GM12874 (cell line): ENCODE results near the gene NUBPL.

Experiments used
- TF ChIP-seq, protein P1 (sequence below): IDR thresholded peaks from 2 replicates; pipeline ENCODE4 v1.5.1; 2011; ENCODE audit warnings: low read depth, mild to moderate bottlenecking, control low read depth, low read length, moderate library complexity; ENCODE audit not compliant: insufficient read depth

NUBPL gene

GRCh38 chr14:31802838-31803237, 241.6 kb downstream of the NUBPL start:
- TF ChIP-seq, protein P1, sequence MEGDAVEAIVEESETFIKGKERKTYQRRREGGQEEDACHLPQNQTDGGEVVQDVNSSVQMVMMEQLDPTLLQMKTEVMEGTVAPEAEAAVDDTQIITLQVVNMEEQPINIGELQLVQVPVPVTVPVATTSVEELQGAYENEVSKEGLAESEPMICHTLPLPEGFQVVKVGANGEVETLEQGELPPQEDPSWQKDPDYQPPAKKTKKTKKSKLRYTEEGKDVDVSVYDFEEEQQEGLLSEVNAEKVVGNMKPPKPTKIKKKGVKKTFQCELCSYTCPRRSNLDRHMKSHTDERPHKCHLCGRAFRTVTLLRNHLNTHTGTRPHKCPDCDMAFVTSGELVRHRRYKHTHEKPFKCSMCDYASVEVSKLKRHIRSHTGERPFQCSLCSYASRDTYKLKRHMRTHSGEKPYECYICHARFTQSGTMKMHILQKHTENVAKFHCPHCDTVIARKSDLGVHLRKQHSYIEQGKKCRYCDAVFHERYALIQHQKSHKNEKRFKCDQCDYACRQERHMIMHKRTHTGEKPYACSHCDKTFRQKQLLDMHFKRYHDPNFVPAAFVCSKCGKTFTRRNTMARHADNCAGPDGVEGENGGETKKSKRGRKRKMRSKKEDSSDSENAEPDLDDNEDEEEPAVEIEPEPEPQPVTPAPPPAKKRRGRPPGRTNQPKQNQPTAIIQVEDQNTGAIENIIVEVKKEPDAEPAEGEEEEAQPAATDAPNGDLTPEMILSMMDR: no peak

GRCh38 chr14:31806249-31806648, 245.0 kb downstream of the NUBPL start:
- TF ChIP-seq, protein P1: no peak

DNA sequence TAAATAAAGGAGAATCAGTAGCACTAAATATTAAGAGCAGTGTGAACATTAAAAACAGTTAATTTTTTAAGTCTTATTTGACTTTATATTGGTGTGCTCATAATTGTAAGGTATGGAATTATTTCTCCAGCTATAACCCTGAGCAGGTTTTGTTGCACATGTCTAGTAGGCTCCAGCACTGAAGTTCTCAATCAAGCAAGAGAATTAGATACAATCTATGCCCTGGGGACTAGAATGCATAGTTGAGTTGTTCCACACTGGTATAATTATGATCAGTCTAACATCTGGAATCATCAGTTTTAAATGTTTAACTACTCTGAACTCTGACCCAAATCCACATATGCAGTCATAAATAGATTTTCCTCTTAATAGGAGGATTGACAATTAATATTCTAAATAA, 258.1 kb downstream of the NUBPL start:
- TF ChIP-seq, protein P1: no peak

DNA sequence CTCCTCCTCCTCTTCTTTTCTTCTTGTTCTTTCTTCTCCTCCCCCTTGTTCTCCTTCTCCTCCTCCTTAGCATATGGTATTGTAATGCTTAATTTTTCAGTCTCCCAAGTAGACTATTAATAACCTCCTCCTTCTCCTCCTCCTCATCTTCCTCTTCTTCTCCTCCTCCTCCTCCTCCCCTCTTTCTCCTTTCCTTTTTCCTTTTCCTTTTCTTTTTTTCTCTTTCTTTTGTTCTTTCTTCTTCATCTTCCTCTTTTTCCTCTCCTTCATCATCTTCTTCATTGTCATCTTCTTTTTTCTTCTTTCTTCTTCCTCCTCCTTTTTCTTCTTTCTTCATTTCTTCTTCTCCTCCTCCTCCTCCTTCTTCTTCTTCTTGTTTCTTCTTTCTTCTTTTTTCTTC, 264.3 kb downstream of the NUBPL start:
- TF ChIP-seq, protein P1: no peak

DNA sequence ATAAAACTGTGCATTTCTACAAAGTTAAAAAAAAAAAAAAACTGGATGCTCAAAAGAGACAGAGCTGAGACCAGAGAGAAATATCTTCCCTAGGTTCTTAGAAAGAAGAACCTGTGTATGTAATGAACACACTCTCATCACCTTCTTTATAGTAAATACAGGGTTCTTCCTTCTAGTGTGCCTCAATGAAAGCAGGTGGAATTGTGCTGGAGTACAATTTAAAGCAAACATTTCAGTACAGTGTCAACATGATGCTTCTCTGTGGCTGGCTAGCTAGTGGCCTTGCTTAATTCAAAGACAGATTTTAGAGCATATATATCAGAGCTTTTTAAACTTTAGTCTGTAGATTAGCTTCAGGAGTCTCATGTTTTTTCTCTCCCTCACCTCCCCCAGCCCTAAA, 266.1 kb downstream of the NUBPL start:
- TF ChIP-seq, protein P1: no peak

DNA sequence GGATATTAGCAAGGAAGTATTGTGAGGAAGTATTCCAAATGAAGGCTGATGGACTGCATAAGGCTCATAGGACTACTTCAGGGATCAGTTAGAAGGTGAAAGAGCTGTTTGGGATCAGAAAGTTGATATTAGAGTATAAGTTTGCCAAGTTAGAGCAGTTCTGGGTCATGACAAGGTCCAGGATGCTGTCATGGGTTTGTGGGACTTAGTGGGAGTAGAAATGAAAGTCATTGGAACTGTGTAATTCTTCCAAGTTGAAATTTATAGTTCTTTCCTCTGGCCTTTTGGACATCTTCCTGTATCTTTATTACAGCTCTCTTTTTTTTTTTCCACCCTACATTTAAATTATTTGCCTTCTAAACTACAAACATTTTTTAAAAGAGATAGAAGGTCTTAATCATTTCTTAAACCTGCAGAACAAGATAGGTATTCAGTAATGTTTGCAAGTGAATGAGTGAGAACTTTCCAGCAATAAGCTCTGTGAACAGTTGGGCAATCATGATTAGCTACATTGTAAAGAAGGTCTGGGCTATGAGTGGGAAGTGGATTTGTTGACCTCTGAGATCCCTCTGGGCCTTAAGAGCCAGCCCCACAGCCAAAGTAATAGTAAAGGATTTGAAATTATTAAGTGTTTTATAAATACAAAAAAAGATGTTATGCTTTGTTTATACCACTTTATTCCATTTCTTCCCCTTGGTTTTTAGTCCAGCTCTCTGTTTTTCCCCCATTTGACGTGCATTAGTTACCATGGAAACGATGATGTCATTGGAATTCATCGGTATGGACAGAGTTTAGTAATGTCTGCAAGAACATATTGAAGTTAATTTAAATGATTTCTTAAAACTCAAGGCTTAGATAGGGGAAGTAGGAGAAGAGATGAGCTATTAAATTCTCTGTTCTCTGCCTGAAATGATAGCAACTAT, 268.0 kb downstream of the NUBPL start:
- TF ChIP-seq, protein P1: no peak

GRCh38 chr14:31834616-31835015, 273.4 kb downstream of the NUBPL start:
- TF ChIP-seq, protein P1: no peak
